ENCODE measurements around the gene LRRFIP2.

GRCh38 chr3:37179144-37179967 lies 5.0 kb upstream of the LRRFIP2 start:
- TF ChIP-seq ZNF184 (tag by site-specific recombination; IDR thresholded peaks at IDR 0.05) (no peak), SP2 (tag by site-specific recombination; IDR thresholded peaks at IDR 0.05) (no peak), YY1 (tag by site-specific recombination; IDR thresholded peaks at IDR 0.05) (no peak), ZNF2 (tag by site-specific recombination; IDR thresholded peaks at IDR 0.05) (no peak), REST (tag by site-specific recombination; IDR thresholded peaks at IDR 0.05) (no peak), CTCF (tag by site-specific recombination; IDR thresholded peaks at IDR 0.05) (no peak), ZNF670 (tag by site-specific recombination; IDR thresholded peaks at IDR 0.05; ENCODE audit: low read depth) (no peak), ZFP41 (tag by site-specific recombination; IDR thresholded peaks at IDR 0.05; ENCODE audit: borderline replicate concordance) (no peak), ZNF747 (tag by site-specific recombination; IDR thresholded peaks at IDR 0.05) (no peak), KLF8 (tag by site-specific recombination; IDR thresholded peaks at IDR 0.05) (no peak), ZNF274 (IDR thresholded peaks at IDR 0.05; ENCODE audit: low read length) (no peak), ZNF274 (tag by site-specific recombination; IDR thresholded peaks at IDR 0.05; ENCODE audit: borderline replicate concordance) (no peak), ZNF398 (tag by site-specific recombination; IDR thresholded peaks at IDR 0.05) (no peak), ZNF549 (tag by site-specific recombination; IDR thresholded peaks at IDR 0.05) (no peak), ZNF18 (tag by site-specific recombination; IDR thresholded peaks at IDR 0.05) (no peak)

Data from HEK293 (cell line).